GM21786 (cell line): Measurements from ENCODE around the gene CCDC136.

Source experiments
- ATAC-seq: cut with Tn5 transposase; IDR thresholded peaks from one replicate; pipeline ENCODE4 v1.9.1; 2021; ENCODE audit not compliant: unreplicated experiment

The CCDC136 gene

GRCh38 chr7:128801667-128802418 lies 10.1 kb downstream of the CCDC136 start:
- ATAC-seq, result no peak

DNA sequence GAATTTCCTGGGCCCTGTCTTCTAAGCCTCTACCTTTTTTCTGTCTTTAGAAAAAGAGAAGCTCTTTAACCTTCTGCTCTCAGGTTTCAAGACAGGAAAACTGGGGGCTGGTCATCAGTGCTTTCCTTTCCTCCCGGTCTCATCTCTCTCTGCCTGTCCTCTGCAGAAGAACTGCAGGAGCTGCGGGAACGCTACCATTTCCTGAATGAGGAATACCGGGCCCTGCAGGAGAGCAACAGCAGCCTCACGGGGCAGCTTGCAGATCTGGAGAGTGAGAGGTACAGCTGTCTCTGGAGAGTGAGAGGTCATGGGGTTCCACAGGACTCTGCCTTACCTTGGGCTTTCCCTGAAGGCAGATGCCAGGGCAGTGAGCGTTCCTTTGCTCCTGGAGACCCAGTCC lies 12.7 kb downstream of the CCDC136 start:
- no peak for ATAC-seq

DNA sequence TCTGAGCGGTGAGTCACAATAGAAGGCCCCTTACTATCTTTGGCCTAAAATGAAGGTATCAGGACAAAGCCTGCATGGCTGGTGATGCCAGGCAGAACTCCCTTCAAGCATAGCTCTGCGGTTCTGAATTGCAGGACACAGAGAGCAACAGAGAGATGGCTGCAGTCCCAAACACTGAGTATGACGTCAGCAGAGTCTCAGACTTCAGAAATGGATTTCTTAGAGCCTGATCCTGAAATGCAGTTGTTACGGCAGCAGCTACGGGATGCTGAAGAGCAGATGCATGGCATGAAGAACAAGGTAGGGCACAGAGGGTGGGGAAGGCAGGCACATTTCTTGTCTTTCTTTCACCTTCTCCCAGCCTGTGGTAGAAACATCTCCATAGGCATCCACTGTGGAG lies 13.5 kb downstream of the CCDC136 start:
- no peak for ATAC-seq

DNA sequence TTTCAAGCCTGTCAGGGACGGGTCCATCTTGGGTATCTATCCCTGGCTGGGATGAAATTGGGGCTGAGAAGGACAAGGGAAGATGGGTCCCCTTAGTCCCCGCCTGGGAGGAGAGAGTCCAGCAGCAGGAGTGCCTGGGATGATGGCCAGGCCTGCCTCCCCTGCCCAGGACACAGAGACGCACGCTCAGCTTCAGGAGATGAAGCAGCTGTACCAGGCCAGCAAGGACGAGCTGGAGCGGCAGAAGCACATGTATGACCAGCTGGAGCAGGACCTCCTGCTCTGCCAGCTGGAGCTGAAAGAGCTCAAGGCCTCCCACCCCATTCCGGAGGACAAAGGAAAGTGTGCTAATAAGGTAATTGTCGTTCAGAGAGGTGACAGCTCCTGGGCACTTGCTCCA lies 15.4 kb downstream of the CCDC136 start:
- ATAC-seq, result no peak

DNA sequence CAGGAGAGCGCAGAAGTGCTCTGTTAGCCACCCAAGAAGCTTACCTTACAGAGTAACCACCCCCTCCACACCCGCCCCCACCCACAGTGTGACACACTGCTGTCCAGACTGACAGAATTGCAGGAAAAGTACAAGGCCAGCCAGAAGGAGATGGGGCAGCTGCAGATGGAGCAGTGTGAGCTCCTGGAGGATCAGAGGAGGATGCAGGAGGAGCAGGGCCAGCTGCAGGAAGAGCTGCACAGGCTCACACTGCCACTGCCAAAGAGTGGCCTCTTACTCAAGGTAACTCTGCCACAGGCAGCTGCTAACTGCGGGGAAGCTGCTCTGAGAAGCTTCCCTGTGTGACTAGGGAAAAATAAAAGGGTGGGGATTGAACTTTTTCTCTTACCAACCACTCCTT lies 17.6 kb downstream of the CCDC136 start:
- no peak for ATAC-seq

GRCh38 chr7:128810473-128810872 lies 18.7 kb downstream of the CCDC136 start:
- ATAC-seq, result no peak

- ATAC-seq, result no peak
Measured at GRCh38 chr7:128810997-128811396, 19.2 kb downstream of the CCDC136 start.

GRCh38 chr7:128811631-128812430 lies 20.1 kb downstream of the CCDC136 start:
- ATAC-seq, result no peak

GRCh38 chr7:128812514-128813168 lies 20.9 kb downstream of the CCDC136 start:
- ATAC-seq, result no peak

GRCh38 chr7:128814499-128814898 lies 22.7 kb downstream of the CCDC136 start:
- no peak for ATAC-seq

- ATAC-seq, result no peak
Measured at GRCh38 chr7:128815289-128815942, 23.6 kb downstream of the CCDC136 start.

GRCh38 chr7:128818694-128819093 lies 26.9 kb downstream of the CCDC136 start:
- ATAC-seq, result no peak

DNA sequence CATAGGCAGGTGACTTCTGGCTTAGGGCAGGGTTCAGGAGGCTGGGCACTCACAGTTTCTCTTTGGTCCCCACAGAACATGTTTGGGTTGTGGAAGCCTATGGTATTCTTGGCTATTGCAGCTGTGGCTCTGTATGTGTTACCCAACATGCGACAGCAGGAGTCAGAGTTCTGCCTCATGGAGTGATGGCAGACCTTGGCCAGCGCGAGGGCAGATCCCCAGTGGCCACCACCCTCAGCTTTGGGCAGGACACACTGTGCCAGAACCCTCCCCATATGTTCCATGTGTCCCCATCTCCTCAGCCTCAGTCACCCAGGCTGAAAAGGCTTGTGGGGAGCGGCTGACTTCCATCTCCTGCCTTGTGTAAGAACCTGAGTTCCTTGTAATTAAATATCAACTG lies 30.0 kb downstream of the CCDC136 start:
- ATAC-seq, result no peak

DNA sequence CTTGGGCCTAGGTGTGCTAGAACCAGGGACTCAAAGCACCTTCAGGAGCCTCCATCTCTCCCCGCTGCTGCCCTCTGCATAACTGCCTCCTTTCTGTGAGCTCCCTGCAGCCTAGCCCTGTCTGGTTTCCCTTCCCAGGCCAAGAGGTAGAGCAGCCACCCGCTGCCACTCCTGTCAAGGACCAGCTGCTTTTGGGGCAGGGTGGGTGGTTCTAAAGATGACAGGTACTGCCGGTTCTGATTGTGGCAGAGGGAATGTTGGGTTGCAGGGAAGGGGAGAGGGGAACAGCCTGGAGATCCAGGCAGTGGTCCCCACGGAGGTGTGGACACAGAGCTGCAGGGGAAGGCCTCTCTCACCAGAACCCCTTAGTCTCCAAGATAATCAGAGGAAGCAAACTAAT lies 34.7 kb downstream of the CCDC136 start:
- no peak for ATAC-seq

- no peak for ATAC-seq
Measured at GRCh38 chr7:128826916-128827247, 35.1 kb downstream of the CCDC136 start.

- no peak for ATAC-seq
Measured at GRCh38 chr7:128827248-128827958, 35.6 kb downstream of the CCDC136 start.

DNA sequence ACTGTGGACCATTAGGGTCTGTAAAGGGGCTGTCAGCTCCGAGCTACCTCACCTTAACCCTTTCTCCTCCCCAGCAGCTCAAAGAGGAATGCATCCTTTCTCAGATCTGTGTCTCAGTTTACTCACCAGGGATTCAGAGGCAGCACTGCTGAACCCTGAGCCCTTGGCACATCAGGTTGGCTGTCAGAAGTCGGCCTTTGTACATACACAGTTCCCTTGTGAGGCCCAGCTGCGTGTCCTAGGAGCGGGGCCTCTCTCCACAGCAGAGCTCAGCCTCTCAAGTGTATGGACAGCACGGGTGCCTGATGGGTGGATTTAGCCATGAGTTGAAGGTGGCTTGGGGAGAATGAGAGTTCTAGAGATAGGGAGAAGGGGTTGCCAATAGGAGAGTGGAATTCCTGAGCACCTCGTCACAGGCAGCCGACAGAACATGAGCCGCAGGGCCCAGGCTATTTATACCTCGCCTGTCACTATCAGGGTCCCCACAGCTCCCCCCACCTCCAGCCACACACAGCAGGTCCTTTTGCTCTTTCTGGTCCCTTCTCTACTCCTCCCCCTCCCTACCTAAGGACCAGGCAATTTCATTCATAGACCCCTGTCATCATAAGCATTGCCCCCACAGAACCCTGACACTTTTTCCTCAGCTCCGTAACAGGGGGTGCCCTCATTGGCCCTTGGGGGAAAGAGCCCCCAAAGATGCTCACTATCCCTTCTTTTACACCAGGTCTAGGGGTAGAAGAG lies 36.4 kb downstream of the CCDC136 start:
- ATAC-seq, result no peak

DNA sequence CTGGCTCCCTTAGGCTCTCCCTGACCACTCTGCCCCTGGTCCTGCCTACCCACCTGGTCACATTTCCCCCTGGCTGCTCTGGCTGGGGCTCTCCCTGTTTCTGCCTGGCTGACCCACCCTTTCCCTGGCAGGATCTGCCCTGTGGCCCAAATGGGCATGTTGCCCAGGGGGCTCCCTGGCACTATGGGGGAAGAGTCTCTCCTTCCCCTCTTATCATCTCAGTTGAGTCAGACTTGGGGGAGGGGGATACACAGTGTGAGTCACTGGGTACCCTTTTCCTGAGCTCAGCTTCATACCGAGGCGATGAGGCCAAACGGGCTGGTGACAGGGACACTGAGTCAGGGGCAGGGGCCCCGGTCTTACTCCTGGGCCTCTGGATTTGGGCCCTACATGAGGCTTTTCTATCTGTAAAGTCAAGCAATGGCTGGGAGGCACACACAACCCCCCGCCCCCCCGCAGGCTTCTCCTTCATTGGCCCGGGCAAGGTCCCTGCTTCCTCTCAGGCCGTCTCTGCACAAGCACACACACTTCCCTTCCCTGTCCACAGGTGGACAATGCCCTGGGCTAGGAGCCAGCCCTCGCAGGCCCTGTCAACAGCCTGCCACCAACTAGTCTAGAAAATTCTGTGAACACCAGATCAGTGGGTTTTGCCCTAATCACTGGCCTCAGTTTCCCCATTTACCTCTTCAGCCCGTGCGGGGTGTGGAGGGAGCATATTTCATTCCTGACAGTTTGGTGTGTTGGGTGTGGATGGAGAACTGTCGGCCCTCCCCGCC lies 37.8 kb downstream of the CCDC136 start:
- ATAC-seq, result no peak
